Measurements from ENCODE around the gene TMEM186. TPM values are rescaled to one million over a fixed set of nuclear protein-coding genes. Genes with fewer than 3 reads are reported as not detected.

Gene TMEM186
- total RNA-seq, 1 experiment from 2014 or later = 12.4 TPM

- no peak overlapping the region; a peak in 1 of 4 replicates for H3K4me3 ChIP-seq (ENCODE audit: low read depth in 2 of 2, low read length in 2 of 2)
- no TSS peak for BruUV-seq (replicated peaks)
- no peak overlapping the region for H3K27ac ChIP-seq (ENCODE audit: low read length)
- DNase-seq (ENCODE audit: low read depth, low spot score) = no peak
- no peak for ATAC-seq
- POLR2A ChIA-PET = no interaction called here
- CTCF ChIA-PET = no interaction called here
- TF ChIP-seq REST (IDR thresholded peaks at IDR 0.05; ENCODE audit: insufficient read depth in 1 of 2, low read depth in 2 of 2, low read length in 1 of 2) = no peak
- no peak for TF ChIP-seq POLR2AphosphoS5 (IDR thresholded peaks at IDR 0.05; ENCODE audit: low read depth, low read length)
- TF ChIP-seq CTCF (IDR thresholded peaks at IDR 0.05) = no peak
- intact Hi-C loops (cut with micrococcal nuclease; ENCODE audit: unreplicated experiment) = no loop called here
- in situ Hi-C loops (cut with HindIII; ENCODE audit: low pct_unique_long_range_greater_than_20kb, low sequenced_read_pairs) = no loop called here
- peaks cover 20% of the 10 kb centered on the region for H3K4me1 ChIP-seq (ENCODE audit: control insufficient read depth, insufficient read depth, low read length)
- H3K27me3 ChIP-seq (ENCODE audit: control insufficient read depth, insufficient read depth, low read length) = no peaks in the 10 kb centered on the region
- no peaks in the 10 kb centered on the region for H3K9me3 ChIP-seq (ENCODE audit: control insufficient read depth, insufficient read depth, low read depth, low read length)
- peaks cover 2% of the 10 kb centered on the region; the same call in 1 of the 2 replicates for H3K36me3 ChIP-seq (ENCODE audit: control insufficient read depth, insufficient read depth, low read length)
Observed at GRCh38 chr16:8795818-8796217, 1.6 kb downstream of the TMEM186 start.

GRCh38 chr16:8795091-8795490, 2.3 kb downstream of the TMEM186 start:
- no TSS peak for BruUV-seq (replicated peaks)
- ATAC-seq = no peak

More at GRCh38 chr16:8795091-8795490, 2.3 kb downstream of the TMEM186 start:
- ChIA-PET POLR2A (no interaction called here), CTCF (no interaction called here)
- Histone ChIP-seq H3K4me1 (ENCODE audit: control insufficient read depth, insufficient read depth, low read length) (peaks cover 20% of the 10 kb centered on the region), H3K4me3 (ENCODE audit: low read depth in 2 of 2, low read length in 2 of 2) (no peak overlapping the region), H3K27me3 (ENCODE audit: control insufficient read depth, insufficient read depth, low read length) (no peaks in the 10 kb centered on the region), H3K36me3 (ENCODE audit: control insufficient read depth, insufficient read depth, low read length) (peaks cover 2% of the 10 kb centered on the region; the same call in 1 of the 2 replicates), H3K9me3 (ENCODE audit: control insufficient read depth, insufficient read depth, low read depth, low read length) (no peaks in the 10 kb centered on the region), H3K27ac (ENCODE audit: low read length) (no peak overlapping the region)
- DNase-seq (ENCODE audit: low read depth, low spot score) = no peak
- in situ Hi-C loops (cut with HindIII; ENCODE audit: low pct_unique_long_range_greater_than_20kb, low sequenced_read_pairs) = no loop called here
- TF ChIP-seq TCF7L2 (IDR thresholded peaks at IDR 0.05; ENCODE audit: low read depth, low read length) (no peak), SIN3A (IDR thresholded peaks at IDR 0.05; ENCODE audit: borderline replicate concordance, insufficient read depth, low read depth, low read length) (no peak), POLR2AphosphoS5 (IDR thresholded peaks at IDR 0.05; ENCODE audit: low read depth, low read length) (no peak), CTCF (IDR thresholded peaks at IDR 0.05) (no peak), REST (IDR thresholded peaks at IDR 0.05; ENCODE audit: insufficient read depth in 1 of 2, low read depth in 2 of 2, low read length in 1 of 2) (no peak)
- intact Hi-C loops (cut with micrococcal nuclease; ENCODE audit: unreplicated experiment) = no loop called here
